HS-27A (cell line): ENCODE data around the gene MOK.
"Not testable (repeated sequence)": the region's sequence is repeated elsewhere in the genome, so short reads cannot be mapped to it uniquely, and the experiment has no call there.

Source experiments
- DNase-seq: peaks from one replicate; pipeline ENCODE4 v3.0.0-alpha.2; 2012; ENCODE audit warnings: low read depth, missing footprints

Gene MOK, protein sequence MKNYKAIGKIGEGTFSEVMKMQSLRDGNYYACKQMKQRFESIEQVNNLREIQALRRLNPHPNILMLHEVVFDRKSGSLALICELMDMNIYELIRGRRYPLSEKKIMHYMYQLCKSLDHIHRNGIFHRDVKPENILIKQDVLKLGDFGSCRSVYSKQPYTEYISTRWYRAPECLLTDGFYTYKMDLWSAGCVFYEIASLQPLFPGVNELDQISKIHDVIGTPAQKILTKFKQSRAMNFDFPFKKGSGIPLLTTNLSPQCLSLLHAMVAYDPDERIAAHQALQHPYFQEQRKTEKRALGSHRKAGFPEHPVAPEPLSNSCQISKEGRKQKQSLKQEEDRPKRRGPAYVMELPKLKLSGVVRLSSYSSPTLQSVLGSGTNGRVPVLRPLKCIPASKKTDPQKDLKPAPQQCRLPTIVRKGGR

DNA sequence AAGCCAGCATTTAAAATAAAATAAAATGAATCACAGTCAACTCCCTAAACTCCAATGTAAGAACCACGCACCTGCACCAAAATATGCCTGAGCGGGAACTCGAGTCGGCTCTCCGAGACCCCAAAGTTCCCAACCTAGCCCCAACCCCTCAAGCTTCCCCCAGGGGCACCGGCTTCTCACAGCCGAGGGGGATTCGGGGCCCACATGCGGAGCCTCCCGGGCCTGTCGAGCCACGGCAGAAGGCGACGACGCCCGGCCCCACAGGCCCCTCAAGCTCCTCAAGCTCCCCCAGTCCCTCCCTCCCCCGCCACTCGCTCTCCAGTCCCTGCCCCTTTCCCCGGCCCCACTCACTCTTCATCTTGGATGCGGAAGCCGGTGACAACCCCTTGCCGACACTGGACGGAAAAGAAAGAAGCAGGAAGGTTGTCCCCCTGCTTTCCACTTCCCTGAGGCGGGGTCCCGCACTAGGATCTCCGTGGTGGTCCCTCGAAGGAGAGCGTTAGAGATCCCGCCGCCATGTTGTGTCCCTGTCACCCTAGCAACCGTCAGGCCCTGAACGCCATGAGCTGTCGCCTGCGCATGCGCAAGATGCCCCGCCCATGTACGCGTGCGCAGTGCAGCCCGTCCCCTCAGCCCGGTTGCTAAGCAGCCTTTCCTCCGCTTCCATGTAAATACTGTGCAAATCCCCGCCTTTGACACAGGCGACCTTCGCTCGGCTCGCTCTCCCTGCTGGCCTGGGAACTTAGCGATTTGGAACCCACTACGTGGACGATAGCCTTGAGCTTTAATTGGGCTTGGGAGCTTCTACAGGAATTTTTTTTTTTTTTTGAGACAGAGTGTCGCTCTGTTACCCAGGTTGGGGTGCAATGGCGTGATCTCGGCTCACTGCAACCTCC is at the start of gene MOK:
MOK (minus strand) TSS at position 554 of the 896 bp plus-strand sequence; CDS start at position 358, 196 bp downstream.
- peak; percentile 89 for DNase-seq

DNA sequence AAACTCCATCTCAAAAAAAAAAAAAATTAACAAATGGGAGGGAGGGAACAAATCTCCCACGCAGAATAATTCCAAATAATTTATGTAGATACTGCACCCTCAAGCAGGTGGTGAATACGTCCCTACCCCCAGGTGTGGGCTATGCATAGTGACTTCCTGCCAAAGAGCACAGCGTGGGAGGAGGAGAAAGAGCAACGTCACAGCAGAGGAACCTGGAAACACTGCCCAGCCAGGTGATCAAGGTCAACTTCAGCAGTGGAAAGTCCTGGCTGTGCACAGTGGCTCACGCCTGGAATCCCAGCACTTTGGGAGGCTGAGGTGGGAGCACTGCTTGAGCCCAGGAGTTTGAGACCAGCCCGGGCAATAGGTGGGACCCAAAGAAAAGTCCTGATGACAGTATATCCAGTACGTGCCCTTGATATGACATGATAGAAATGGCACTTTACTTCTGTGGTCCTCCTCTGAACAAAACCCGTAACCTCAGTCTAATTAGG is 48.2 kb upstream of the MOK start:
- no peak for DNase-seq

DNA sequence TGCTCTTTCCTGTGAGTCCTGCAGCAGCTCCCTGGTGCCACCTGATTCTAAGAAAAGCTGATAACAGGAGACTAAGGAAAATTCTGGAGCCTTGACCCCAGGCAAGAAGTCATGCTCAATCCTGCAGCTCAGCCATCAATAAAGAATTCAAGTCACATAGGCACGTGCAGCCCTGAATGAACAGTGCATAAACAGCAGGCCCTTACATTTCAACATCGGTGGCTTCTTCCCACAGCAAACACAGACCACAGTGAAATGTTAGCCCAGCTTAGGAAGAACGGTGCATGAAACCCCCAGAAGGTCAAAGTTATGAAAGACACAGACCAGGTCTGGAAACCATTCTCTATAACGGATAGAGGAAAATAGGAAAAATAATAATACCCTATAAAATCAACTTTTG is 47.2 kb upstream of the MOK start:
- no peak for DNase-seq

DNA sequence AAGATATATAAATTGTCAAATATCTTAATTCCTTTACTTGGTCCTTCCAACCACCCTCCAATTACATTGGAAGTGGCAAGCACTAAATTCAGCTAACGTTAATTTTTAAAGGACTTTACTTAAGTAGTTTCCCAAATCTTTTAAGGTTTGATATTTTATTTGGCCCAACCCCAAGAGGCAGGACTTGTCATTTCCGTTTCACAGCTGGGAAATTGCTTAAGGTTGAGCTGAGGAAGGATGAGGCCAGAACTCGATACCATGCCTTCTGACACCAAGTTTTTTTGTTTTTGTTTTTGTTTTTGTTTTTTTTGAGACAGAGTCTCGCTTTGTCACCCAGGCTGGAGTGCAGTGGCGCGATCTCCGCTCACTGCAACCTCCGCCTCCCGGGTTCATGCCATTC is 46.6 kb upstream of the MOK start:
- not testable (repeated sequence) for DNase-seq

DNA sequence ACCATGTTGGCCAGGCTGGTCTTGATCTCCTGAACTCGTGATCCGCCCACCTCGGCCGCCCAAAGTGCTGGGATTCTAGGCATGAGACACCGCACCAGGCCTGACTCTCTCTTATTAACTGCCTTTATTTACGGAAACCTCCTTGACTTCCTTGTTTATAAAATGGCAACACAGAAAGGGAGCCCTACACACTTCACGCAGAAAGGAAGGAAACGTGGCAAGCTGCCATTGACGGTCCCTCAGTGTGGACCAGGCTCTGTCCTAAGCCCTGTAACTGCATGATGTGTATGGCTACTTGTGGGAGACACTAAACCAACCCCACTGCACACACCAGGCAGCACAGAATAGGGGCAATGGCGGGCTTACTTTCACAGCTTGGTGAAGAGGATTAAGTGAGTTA is 46.1 kb upstream of the MOK start:
- no peak for DNase-seq

DNA sequence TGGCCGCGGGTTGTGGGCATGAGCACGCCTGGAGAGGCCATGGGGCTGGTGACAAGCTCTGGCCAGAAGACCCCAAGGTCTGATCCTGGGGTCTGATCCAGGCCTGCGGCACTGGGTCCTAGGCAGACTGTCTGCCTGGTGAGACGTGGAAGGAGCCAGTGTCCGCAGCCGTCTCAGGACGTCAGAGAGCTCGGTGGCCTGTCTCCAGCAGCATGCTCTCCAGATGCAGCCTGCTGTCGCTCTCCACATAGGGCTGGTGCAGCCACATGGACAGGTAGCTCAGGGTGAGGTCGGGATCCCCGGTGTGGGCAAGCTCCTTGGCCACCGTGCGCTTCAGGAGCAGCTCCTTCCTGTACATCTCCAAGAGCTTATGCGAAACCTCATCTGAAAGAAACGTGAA is 43.4 kb upstream of the MOK start:
- DNase-seq, result no peak

DNA sequence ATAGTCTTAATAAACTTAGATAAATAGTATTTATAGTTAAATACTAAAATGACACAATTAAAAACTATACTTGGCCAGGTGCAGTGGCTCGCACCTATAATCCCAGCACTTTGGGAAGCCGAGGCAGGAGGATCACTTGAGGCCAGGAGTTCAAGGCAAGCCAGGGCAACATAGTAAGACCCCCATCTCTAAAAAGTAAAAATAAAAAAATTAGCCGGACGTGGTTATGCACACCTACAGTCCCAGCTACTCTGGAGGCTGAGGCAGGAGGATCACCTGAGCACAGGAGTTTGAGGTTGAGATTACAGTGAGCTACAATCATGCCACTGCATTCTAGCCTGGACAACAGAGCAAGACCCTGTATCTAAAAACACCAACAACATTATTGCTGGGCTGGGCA is 41.7 kb upstream of the MOK start:
- DNase-seq, result no peak

DNA sequence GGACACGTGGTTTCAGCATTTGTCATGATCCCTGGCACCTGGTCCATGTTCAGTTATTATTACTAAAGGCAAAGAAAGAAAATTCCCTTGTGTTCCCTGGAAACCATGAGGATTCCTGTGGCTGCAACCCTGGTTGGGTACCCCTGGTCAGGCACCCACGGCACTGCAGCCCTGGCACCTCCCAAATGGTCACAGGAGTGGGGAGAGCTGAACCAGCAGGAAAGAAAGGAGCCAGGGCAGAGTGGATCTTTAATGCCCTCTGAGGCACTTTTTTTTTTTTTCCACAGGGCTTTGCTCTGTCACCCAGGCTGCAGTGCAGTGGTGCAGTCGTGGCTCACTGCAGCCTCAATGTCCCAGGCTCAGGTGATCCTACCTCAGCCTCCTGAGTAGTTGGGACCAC is 40.3 kb upstream of the MOK start:
- DNase-seq, result no peak

DNA sequence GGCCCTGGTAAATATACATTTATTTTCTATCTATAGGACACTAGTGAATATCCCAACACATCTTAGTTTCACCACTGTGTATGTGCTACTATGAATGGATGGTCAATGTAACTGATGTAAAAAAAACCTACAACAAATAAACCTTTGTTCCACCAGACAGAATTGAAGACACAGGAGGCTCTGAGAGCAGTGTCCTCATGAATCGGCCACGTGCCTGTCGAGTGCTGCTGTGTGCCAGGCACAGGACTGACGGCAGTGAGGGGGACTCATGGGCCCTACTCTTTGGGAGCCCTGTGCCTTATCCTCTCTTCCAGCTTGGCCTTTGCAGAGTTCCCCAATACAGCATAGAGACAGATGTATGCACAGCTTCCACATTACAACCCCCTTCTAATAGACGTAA is 39.5 kb upstream of the MOK start:
- DNase-seq, result no peak

DNA sequence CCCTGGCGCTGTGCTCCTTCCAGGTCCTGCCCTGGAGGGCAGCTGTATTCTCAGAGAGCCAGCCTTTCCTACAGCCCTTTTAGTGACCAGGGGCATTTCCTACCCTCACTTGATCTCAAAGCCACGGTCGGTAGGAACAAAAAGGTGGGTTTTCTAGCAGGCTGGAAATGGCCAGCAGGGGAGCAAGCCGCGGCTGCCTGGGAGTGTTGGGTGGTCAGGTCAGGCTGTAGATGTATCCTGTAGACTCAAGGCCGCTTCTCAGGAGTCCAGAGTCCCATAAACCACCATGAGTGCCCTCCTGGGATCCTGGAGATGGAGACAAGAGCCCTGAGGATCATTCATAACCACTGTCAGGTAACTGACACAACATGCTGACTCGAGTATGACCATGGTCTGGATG is 39.1 kb upstream of the MOK start:
- DNase-seq, result no peak

DNA sequence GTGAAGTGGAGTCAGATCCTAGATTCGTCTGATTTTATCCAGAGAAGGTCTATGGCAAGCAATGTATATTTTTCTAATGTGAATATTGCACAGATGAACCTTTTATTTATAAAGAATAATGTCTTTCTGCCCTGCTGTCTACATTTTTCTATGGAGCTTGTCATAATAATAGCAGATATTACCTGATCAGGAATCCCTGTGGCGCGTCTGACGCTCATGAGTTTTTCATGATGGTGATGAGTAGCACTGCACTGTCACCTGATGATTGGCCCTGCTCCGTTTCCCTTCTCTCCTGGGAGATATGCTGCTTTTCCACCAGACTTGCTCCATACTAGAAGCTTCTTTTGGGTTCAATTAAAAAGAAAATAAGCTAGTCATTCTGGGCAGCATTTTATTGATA is 37.3 kb upstream of the MOK start:
- no peak for DNase-seq

DNA sequence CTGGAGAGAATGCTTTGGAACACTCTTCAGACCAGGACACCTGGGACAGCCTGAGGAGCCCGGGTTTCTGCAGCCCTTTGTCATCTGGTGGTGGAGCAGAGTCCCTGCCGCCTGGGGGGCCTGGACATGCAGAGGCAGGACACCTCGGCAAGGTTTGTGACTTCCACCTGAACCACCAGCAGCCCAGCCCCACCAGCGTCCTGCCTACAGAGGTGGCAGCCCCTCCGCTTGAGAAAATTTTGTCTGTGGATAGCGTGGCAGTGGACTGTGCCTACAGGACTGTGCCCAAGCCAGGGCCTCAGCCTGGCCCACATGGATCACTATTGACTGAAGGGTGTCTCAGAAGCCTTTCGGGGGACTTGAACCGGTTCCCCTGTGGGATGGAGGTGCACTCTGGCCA is 36.6 kb upstream of the MOK start:
- DNase-seq, result no peak

DNA sequence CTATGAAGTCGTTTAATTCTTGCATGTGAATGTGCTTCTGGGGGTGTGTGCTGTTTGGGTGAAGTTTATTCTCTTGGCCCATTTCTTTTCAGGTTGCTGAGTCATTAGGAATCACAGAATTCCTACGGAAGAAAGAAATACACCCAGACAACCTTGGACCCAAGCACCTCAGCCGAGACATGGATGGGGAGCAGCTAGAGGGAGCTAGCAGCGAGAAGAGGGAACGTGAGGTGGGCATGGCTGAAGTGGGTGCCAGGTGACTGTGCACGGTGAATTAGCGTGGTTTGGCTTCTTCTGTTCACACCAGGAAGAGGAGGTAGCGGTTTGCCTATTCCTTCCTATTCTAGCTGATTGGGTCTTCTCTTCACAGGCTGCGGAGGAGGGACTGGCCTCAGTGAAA is 33.8 kb upstream of the MOK start:
- DNase-seq, result no peak

DNA sequence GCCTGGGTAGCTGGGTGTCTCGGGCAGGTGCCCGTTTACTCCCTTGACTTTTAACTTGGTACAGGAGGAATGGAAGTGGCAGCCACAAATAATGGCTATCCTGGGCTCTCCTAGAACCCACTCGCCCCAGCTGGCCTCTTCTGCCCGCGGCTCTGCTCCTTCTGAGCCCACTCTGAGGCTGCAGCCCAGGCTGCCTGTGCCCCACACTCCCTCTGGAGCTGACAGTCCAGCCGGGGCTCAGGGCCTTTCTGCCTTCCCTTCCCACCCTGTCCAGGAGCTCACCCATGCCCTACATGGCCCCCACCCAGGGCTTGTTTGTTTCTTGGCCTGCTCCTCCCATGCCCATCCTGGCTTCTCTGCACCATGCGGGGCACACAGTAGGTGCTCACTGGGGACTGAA is 30.2 kb upstream of the MOK start:
- no peak for DNase-seq

DNA sequence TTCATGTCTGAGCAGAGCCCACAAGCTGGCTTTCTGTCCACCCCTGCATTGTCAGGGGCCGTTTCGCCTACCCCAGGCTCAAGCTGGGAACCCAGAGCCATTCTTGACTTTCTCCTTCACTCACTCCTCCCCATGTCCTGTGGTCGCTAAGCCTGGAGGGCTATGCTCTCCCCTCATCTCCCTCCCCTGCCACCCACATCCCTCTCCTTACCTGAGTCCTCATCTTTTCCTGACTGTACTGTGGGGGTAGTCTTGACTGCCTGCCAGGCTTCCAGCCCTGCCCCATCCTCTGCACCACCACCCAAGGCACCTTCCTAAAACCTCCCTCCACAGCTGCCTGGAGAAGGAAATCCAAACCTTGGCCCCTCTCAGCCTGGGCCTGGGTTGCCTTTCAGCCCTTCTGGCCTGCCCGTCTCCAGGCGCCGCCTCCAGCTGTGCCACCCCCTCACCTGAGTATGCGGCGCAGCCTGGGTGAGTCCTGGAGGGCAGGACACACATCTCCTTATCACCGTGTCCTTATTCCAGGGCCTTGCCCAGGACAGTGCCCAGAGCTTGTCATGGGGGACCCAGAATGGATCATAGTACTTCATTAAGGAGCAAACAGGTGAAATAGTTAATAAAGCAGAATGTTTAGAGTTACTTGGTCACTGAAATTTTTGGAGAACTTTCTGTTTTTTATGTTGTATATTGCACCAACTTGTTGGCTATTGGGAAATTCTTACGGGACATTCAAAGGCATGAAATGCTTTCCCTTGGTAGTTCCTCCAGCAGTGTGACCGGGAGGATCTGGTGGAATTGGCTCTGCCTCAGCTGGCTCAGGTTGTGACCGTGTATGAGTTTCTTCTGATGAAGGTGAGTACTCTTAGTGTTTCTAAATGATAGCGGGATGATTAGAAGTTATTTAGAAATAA is 29.1 kb upstream of the MOK start:
- no peak for DNase-seq

DNA sequence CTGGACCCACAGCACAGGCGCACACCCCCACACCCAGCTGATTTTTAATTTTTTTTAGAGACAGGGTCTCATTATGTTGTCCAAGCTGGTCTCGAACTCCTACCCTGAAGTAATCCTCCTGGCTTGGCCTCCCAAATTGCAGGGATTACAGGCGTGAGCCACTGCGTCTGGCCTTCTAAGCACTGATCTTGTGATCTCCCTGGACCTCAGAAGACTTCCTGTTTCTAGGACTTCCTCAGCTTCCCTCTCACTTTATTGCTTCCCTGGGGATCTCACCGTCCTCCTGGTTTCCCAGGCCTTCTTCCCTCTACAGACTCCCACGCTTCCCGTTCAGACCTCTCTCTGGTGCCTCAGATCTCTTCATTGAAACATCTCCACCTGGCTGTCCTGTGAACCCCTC is 28.4 kb upstream of the MOK start:
- DNase-seq, result no peak

DNA sequence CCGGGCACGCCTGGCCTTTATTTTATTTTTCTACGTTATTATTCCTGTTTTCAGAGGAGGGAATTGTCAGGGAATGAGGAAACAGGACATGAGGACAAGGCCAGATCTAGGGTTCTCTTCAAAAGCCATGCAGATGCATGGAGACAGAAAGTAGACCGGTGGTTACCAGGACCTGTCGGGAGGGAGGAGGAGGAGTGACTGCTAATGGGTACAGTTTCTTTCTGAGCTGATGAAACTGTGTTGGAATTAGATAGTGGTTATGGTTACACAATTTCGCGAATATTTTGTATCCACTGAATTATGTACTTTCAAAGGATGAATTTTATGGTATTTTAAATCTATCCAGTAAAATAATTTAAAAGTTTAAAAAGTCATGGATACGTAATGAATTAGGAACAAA is 25.8 kb upstream of the MOK start:
- no peak for DNase-seq

DNA sequence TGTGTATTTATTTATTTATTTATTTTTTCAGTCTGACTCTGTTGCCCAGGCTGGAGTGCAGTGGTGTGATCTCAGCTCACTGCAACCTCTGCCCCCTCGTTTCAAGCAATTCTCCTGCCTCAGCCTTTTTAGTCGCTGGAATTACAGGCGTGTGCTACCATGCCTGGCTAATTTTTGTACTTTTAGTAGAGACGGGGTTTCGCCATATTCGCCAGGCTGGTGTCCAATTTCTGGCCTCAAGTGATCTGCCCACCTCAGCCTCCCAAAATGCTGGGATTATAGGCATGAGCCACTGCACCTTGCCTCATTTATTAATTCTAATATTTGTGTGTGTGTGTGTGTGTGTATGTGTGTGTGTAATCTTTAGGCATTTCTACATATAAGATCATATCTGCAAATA is 24.4 kb upstream of the MOK start:
- not testable (repeated sequence) for DNase-seq

DNA sequence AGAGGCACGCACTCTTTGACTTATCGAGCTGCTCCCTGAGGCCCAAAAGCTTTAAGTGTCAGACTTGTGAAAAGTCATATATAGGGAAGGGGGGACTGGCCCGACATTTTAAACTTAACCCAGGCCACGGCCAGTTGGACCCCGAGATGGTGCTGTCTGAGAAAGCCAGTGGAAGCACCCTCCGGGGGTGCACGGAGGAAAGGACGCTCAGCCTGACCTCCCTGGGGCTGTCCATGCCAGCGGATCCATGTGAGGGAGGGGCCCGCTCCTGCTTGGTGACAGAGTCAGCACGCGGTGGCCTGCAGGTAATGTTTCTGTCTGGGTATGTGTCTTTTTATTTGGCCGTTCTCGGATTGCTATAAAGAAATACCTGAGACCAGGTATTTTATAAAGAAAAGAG is 21.6 kb upstream of the MOK start:
- DNase-seq, result no peak

DNA sequence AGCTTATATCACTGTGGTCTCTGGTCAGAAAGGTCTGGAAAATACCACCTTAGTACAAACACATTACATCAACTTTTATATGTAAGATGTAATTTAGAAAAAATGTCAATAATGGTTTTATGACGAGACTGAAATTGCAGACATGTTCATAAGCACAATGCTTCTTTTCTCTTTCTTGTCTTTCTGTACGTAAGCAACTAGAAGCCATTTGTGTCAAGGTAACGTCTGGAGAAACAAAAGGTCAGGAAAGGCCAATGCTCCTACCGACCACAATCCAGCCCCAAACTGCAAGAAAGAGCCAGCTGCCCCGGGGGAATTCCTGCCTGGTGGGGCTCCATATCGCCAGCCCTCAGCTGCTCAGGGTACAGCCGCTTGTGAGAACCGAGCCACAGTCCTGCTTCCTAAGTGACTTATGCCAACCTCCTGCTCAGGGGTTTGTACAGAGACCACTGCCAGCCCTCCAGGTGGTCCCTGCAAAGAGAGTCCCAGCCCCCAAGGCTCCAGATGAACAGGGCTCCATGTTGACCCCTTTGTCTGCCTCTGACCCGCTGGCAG is 20.9 kb upstream of the MOK start:
- DNase-seq, result no peak

DNA sequence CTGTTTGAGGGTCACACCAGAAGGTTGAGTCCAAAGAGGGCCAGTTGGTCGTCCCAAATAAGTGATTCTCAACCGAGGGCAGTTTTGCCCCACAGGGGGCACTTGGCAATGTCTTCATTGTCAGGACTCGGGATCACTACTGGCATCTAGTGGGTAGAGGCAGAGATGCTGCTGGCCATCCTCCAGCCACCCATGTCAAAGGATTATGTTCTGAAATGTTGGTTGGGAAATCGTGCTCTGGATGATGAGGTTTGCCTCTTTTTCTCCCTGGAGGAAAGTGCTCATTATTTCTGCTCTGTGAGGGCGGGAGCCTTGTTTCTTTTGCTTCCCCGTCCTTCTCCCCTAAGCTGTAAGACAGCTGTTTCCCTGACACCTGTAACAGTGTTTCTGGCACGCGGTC is 18.1 kb upstream of the MOK start:
- no peak for DNase-seq
